Activated T-cell treated with anti-CD3 and anti-CD28 coated beads for 1 hour (primary cell): Measurements from ENCODE around the gene TMEM270.
"Not testable (repeated sequence)": the region's sequence is repeated elsewhere in the genome, so short reads cannot be mapped to it uniquely, and the experiment has no call there.

Experiments
- DNase-seq: peaks from one replicate; pipeline ENCODE4 v3.0.0-alpha.2; 2020; ENCODE audit warnings: low read depth

TMEM270 gene

DNA sequence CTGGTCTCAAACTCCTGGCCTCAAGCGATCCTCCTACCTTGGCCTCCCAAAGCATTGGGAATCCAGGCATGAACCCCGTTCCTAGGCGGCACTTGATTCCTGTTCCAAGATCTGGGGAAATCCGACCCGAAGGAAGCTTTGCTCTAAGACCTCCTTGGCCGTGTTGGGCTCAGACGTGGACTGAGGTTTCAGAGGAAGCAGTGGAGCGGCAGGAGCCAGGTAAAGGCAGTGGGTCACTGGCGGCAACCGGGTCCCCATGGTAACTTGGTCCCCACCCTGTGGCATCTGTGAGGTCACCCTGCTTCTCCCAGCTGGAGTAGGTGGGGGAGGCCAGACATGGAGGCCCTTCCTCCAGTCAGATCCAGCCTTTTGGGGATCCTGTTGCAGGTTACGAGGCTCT, at the start of gene TMEM270:
Gene TMEM270, plus strand, starts transcription at position 301 of the 400 bp plus-strand sequence. Its CDS starts 36 bp downstream, at position 337.
- no peak for DNase-seq

GRCh38 chr7:73811760-73812168, 49.2 kb upstream of the TMEM270 start:
- peak; percentile 48 for DNase-seq

DNA sequence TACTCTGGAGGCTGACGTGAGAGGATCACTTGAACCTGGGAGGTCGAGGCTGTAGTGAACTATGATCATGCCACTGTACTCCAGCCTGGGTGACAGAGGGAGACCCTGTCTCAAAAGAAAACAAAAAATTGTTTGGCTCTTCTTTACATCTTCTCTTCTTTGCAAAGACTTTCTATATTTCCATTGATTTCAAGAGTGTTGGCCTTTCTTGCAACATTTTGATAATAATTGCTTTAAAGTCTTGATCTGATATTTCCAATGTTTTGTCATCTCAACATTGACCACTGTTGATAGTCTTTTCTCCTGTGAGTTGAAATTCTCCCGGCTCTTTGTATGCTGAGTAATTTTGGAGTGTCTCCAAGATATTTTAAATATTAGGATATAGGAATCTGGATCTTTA, 48.0 kb upstream of the TMEM270 start:
- DNase-seq: no peak

- no peak for DNase-seq
Measured at GRCh38 chr7:73815436-73815835, 45.5 kb upstream of the TMEM270 start.

DNA sequence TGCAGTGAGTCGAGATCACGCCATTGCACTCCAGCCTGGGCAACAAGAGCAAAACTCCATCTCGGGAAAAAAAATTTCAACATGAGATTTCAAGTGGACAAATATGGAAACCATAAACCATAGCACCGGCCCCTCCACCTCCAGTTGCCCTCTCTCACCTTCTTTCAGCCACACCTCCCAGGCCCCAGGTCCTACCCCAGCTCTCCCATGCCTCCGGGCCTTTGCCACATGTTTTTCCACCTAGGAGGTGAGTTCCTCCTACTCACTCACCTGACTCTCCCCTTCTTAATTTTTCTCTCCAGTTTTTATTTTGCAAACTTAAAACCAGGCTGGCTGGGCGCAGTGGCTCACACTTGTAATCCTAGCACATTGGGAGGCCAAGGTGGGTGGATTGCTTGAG, 43.8 kb upstream of the TMEM270 start:
- no peak for DNase-seq

DNA sequence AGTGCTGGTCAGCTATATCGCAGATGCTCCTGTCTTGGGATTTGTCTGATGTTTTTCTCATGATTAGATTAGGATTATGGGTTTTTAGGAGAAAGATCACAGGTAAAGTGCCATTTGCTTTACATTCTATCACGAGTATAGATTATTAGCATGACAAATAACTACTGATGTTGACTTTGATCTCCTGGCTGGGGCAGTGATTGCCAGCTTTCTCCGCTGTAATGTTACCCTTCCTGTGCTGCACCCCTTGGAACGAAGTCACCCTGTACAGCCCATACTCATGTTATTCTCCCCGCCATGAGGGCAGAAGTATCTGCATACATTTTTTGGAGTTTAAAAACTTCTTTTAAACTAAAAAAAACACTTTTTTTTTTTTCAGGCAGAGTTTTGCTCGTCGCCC, 40.9 kb upstream of the TMEM270 start:
- no peak for DNase-seq

GRCh38 chr7:73821597-73822285, 39.2 kb upstream of the TMEM270 start:
- DNase-seq: not testable (repeated sequence)

DNA sequence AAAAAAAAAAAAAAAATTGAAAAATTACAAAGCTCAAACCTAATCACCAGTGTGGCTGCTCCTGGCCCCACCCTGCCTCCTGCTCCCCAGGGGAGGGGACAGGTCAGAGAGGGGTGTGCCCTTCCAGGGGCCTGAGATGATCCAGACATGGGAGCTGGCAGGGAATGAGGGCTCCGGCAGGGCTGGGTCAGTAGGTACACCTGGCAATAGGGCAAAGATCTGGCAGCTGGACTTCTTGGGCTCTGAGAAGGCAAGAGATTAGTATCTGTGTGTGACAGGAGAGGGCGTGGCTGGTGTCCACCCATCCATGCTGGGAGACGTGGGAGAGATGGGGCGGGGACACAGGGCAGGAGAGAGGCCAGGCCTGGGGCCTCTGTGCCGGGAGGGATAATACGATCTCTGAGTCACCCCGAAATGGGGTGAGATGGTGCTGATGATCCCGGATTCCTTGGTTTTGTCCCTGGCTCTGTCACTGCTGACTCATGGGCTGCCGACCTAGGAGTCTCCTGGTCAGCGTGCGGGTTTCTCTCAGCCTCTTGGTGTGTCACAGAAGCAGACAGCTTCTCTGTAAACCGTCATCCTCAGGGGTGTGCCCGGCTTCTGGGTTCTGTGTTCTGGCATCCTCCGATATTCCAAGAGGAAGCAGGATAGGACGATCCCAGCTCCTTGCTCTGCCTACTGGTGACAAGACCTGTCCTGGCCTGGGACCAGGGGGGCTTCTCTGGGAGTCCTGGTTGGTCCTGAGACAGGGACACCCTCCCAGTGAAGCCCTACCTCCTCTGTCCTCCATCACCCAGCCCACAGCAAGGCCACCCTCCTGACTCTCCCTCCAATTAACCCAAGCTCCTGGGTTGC, 38.4 kb upstream of the TMEM270 start:
- no peak for DNase-seq

GRCh38 chr7:73823257-73823656, 37.7 kb upstream of the TMEM270 start:
- no peak for DNase-seq

GRCh38 chr7:73823873-73824592, 36.9 kb upstream of the TMEM270 start:
- DNase-seq: no peak

DNA sequence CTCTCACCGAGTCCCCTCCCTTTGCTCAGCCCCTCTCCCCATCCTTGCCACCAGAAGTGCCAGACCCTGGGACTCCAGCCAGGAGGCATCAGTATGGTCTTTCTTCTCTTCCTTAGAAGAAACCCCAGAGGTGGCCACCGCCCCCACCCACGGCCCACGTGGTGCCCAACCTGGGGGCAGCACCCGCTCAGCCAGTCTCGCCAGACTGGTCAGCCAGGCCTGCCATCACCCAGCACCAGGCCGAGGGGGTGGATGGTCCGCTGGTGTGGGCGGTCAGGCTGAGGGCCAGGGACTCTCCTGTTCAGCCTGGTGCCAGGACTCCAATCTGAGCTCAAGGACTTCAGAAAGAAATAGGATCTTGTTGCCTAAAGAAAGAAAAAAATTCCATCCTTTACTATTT, 36.0 kb upstream of the TMEM270 start:
- DNase-seq: no peak

- DNase-seq: no peak
Measured at GRCh38 chr7:73827567-73828106, 33.3 kb upstream of the TMEM270 start.

GRCh38 chr7:73828107-73828803, 32.7 kb upstream of the TMEM270 start:
- no peak for DNase-seq

- no peak for DNase-seq
Measured at GRCh38 chr7:73828972-73829371, 32.0 kb upstream of the TMEM270 start.

DNA sequence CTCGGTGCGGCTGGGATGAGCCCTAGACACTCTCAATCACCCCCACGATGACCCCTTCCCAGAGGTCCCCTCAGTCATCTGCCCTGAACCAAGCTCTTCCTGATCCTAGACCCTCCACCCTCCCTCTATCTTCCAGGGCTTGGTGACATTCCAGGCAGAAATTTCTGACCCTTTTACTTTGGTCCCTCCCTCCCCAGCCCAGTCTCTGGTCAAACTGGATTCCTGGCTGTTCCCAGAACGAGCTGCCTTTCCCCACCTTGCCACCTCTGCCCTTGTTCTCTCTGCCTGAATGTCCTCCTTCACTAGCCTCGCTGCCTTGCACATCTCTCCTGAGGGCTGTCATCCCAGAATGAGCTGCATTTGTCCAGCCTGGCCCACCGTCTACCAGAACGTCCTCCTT, 31.5 kb upstream of the TMEM270 start:
- DNase-seq: no peak

GRCh38 chr7:73829921-73830680, 30.9 kb upstream of the TMEM270 start:
- DNase-seq: no peak

DNA sequence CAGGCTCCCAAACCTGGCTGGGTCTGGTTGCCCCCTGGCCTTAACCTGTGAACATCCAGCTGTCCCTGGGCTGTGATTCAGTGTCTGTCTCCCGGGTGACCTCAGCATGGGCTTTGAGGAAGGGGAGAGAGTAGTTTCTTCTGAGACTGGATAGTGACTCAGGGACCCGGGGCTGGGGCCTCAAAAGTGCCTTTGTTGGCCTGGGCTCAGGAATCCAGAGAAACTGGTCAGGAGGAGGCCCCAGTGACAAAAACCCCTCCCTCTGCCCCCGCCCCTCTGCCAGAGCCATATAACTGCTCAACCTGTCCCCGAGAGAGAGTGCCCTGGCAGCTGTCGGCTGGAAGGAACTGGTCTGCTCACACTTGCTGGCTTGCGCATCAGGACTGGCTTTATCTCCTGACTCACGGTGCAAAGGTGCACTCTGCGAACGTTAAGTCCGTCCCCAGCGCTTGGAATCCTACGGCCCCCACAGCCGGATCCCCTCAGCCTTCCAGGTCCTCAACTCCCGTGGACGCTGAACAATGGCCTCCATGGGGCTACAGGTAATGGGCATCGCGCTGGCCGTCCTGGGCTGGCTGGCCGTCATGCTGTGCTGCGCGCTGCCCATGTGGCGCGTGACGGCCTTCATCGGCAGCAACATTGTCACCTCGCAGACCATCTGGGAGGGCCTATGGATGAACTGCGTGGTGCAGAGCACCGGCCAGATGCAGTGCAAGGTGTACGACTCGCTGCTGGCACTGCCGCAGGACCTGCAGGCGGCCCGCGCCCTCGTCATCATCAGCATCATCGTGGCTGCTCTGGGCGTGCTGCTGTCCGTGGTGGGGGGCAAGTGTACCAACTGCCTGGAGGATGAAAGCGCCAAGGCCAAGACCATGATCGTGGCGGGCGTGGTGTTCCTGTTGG, 30.0 kb upstream of the TMEM270 start, which contains the start of gene CLDN4:
Gene CLDN4, plus strand, starts transcription at position 316 of the 903 bp plus-strand sequence. Its CDS starts 206 bp downstream, at position 522.
- DNase-seq: no peak

GRCh38 chr7:73831584-73831833, 29.4 kb upstream of the TMEM270 start:
- DNase-seq: no peak

DNA sequence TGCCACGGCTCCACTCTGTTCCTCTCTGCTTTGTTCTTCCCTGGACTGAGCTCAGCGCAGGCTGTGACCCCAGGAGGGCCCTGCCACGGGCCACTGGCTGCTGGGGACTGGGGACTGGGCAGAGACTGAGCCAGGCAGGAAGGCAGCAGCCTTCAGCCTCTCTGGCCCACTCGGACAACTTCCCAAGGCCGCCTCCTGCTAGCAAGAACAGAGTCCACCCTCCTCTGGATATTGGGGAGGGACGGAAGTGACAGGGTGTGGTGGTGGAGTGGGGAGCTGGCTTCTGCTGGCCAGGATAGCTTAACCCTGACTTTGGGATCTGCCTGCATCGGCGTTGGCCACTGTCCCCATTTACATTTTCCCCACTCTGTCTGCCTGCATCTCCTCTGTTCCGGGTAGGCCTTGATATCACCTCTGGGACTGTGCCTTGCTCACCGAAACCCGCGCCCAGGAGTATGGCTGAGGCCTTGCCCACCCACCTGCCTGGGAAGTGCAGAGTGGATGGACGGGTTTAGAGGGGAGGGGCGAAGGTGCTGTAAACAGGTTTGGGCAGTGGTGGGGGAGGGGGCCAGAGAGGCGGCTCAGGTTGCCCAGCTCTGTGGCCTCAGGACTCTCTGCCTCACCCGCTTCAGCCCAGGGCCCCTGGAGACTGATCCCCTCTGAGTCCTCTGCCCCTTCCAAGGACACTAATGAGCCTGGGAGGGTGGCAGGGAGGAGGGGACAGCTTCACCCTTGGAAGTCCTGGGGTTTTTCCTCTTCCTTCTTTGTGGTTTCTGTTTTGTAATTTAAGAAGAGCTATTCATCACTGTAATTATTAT, 28.9 kb upstream of the TMEM270 start:
- DNase-seq: no peak
